Activated CD4-positive, alpha-beta T cell treated with anti-CD3 and anti-CD28 coated beads for 24 hours (primary cell): ENCODE measurements around the gene CFAP68.

Experiments
- DNase-seq, 2 donors: peaks; one replicate each; pipeline ENCODE4 v3.0.0-alpha.2; 2020; ENCODE audit warnings: low read depth in 2 of 2

Gene CFAP68

GRCh38 chr11:111878849-111879636, at the start of gene CFAP68, which contains the start of gene FDXACB1:
CFAP68 (plus strand) TSS chr11:111879541; CDS start chr11:111879561, 20 bp downstream.
FDXACB1 (minus strand) TSS chr11:111879165; CDS start chr11:111879132, 33 bp downstream.
- DNase-seq: peak; percentile 86 to 88

GRCh38 chr11:111833524-111833923, 45.8 kb upstream of the CFAP68 start:
- DNase-seq: no peak

GRCh38 chr11:111834432-111835163, 44.7 kb upstream of the CFAP68 start:
- DNase-seq: no peak

GRCh38 chr11:111835665-111836064, 43.7 kb upstream of the CFAP68 start:
- no peak for DNase-seq

- no peak for DNase-seq
These were observed 43.2 kb upstream of the CFAP68 start for GRCh38 chr11:111836162-111836561.

GRCh38 chr11:111836721-111837120, 42.6 kb upstream of the CFAP68 start:
- DNase-seq: no peak

- no peak for DNase-seq
These were observed 41.9 kb upstream of the CFAP68 start for GRCh38 chr11:111837366-111837891.

- DNase-seq: no peak
These were observed 41.3 kb upstream of the CFAP68 start for GRCh38 chr11:111838054-111838453.

GRCh38 chr11:111840143-111840542, 39.2 kb upstream of the CFAP68 start:
- DNase-seq: no peak

- peak; percentile 84 for DNase-seq
These were observed 37.8 kb upstream of the CFAP68 start for GRCh38 chr11:111841370-111842053.

- no peak for DNase-seq
These were observed 35.7 kb upstream of the CFAP68 start for GRCh38 chr11:111843661-111844060.

- no peak for DNase-seq
These were observed 33.9 kb upstream of the CFAP68 start for GRCh38 chr11:111845276-111846028.

- no peak for DNase-seq
These were observed 33.3 kb upstream of the CFAP68 start for GRCh38 chr11:111846063-111846462.

GRCh38 chr11:111846636-111847035, 32.7 kb upstream of the CFAP68 start:
- DNase-seq: no peak

- DNase-seq: no peak
These were observed 29.7 kb upstream of the CFAP68 start for GRCh38 chr11:111849631-111850030.

GRCh38 chr11:111851067-111851466, 28.3 kb upstream of the CFAP68 start:
- DNase-seq: no peak

GRCh38 chr11:111851636-111852035, 27.7 kb upstream of the CFAP68 start:
- DNase-seq: no peak

- DNase-seq: no peak
These were observed 27.2 kb upstream of the CFAP68 start for GRCh38 chr11:111852103-111852502.

- no peak for DNase-seq
These were observed 23.8 kb upstream of the CFAP68 start for GRCh38 chr11:111855506-111855905.

- DNase-seq: no peak
These were observed 19.1 kb upstream of the CFAP68 start for GRCh38 chr11:111860257-111860656.

- DNase-seq: no peak
These were observed 9.2 kb upstream of the CFAP68 start for GRCh38 chr11:111870113-111870512.
